Gastrocnemius medialis (tissue), 4 donors: ENCODE results near the gene GID8.

ENCODE experiments used
- CTCF ChIP-seq, 5 experiments: fragments of 450-650 bp in 3 of 5; fragments of 200-600 bp in 2 of 5; sonication (generic) in 2 of 5; IDR thresholded peaks in 4 of 5; conservative IDR thresholded peaks in 1 of 5; 1 replicate in 4 of 5; 2 replicates in 1 of 5; pipeline ENCODE4 v1.5.1; 2016 to 2019; ENCODE audit warnings: antibody characterized with exemption in 5 of 5, mild to moderate bottlenecking in 3 of 5, moderate library complexity in 3 of 5
- POLR2A ChIP-seq, 2 donors: fragments of 450-650 bp; IDR thresholded peaks; one replicate each; pipeline ENCODE4 v1.6.1; 2017; ENCODE audit warnings: antibody characterized with exemption in 2 of 2, mild to moderate bottlenecking in 2 of 2, moderate library complexity in 2 of 2

DNA sequence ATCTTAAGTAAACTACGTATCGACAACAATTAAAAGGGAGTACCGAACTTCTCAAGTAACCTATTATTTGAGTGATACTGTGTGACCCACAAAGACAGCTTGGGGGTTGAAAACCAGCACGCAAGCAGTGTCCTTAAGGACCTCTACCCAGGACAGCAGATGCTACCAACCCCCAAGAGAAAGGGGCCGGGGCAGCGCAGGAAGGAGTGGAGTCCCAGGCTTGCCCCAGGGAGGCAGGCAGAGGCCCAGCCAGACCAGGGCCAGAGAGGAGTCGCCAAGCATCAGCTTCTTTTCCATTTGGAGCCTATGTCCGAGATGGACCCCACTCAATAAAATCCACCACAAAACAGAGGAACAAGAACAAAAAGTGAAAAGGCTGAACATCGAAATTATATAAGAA lies 23.5 kb upstream of the GID8 start:
- no peak for TF ChIP-seq CTCF (IDR thresholded peaks at IDR 0.05 in 4 of 5, conservative IDR thresholded peaks at IDR 0.05 in 1 of 5)
- no peak for TF ChIP-seq POLR2A (IDR thresholded peaks at IDR 0.05)
